HL-60 (cell line): ENCODE data around the gene RIPK3.

Experiments used
- DNase-seq, 2 experiments: peaks; one replicate each; pipeline ENCODE4 v3.0.0-alpha.2; 2010 to 2020; ENCODE audit warnings: low read depth in 1 of 2, low spot score in 1 of 2
- H3K27ac ChIP-seq: fragments of 250-450 bp; sonication (Bioruptor Pico); replicated peaks from 2 replicates; pipeline ENCODE4 v1.5.1; 2020; ENCODE audit warnings: mild to moderate bottlenecking, moderate library complexity
- H3K27me3 ChIP-seq: fragments of 250-450 bp; sonication (Bioruptor Pico); 2 replicates; pipeline ENCODE4 v1.5.1; 2021; ENCODE audit warnings: mild to moderate bottlenecking, moderate library complexity; ENCODE audit not compliant: insufficient read depth, poor library complexity, severe bottlenecking
- H3K4me3 ChIP-seq: replicated peaks from 2 replicates; pipeline ENCODE4 v1.5.1; 2011; ENCODE audit warnings: mild to moderate bottlenecking, control low read depth, low read length; ENCODE audit not compliant: insufficient read depth
- GABPA ChIP-seq: IDR thresholded peaks from 2 replicates; pipeline ENCODE4 v1.6.1; 2012; ENCODE audit warnings: low read depth
- POLR2AphosphoS5 ChIP-seq: IDR thresholded peaks from 2 replicates; pipeline ENCODE4 v1.6.1; 2012; ENCODE audit warnings: low read depth
- TF ChIP-seq, protein P1 (sequence below): IDR thresholded peaks from one replicate; pipeline ENCODE4 v1.5.1; 2011; ENCODE audit warnings: low read length, control low read depth, inconsistent platforms; ENCODE audit not compliant: insufficient read depth
- TF ChIP-seq, protein P2 (sequence below): IDR thresholded peaks from 2 replicates; pipeline ENCODE4 v1.6.1; 2012; ENCODE audit warnings: low read depth; ENCODE audit not compliant: insufficient replicate concordance

Gene RIPK3

GRCh38 chr14:24299255-24300191 is 40.3 kb downstream of the RIPK3 start, which contains the start of the genes DHRS1 and NOP9:
TSS of gene DHRS1 (minus strand) at chr14:24299780. CDS start at chr14:24299106, 674 bp downstream.
TSS of gene NOP9 (plus strand) at chr14:24299850. CDS start at chr14:24299955, 105 bp downstream.
- TF ChIP-seq, protein P1, sequence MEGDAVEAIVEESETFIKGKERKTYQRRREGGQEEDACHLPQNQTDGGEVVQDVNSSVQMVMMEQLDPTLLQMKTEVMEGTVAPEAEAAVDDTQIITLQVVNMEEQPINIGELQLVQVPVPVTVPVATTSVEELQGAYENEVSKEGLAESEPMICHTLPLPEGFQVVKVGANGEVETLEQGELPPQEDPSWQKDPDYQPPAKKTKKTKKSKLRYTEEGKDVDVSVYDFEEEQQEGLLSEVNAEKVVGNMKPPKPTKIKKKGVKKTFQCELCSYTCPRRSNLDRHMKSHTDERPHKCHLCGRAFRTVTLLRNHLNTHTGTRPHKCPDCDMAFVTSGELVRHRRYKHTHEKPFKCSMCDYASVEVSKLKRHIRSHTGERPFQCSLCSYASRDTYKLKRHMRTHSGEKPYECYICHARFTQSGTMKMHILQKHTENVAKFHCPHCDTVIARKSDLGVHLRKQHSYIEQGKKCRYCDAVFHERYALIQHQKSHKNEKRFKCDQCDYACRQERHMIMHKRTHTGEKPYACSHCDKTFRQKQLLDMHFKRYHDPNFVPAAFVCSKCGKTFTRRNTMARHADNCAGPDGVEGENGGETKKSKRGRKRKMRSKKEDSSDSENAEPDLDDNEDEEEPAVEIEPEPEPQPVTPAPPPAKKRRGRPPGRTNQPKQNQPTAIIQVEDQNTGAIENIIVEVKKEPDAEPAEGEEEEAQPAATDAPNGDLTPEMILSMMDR: no peak
- peak; percentile 79 for TF ChIP-seq POLR2AphosphoS5
- TF ChIP-seq, protein P2, sequence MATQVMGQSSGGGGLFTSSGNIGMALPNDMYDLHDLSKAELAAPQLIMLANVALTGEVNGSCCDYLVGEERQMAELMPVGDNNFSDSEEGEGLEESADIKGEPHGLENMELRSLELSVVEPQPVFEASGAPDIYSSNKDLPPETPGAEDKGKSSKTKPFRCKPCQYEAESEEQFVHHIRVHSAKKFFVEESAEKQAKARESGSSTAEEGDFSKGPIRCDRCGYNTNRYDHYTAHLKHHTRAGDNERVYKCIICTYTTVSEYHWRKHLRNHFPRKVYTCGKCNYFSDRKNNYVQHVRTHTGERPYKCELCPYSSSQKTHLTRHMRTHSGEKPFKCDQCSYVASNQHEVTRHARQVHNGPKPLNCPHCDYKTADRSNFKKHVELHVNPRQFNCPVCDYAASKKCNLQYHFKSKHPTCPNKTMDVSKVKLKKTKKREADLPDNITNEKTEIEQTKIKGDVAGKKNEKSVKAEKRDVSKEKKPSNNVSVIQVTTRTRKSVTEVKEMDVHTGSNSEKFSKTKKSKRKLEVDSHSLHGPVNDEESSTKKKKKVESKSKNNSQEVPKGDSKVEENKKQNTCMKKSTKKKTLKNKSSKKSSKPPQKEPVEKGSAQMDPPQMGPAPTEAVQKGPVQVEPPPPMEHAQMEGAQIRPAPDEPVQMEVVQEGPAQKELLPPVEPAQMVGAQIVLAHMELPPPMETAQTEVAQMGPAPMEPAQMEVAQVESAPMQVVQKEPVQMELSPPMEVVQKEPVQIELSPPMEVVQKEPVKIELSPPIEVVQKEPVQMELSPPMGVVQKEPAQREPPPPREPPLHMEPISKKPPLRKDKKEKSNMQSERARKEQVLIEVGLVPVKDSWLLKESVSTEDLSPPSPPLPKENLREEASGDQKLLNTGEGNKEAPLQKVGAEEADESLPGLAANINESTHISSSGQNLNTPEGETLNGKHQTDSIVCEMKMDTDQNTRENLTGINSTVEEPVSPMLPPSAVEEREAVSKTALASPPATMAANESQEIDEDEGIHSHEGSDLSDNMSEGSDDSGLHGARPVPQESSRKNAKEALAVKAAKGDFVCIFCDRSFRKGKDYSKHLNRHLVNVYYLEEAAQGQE: no peak
- peak within 1 kb of the TSS; percentile 75 for H3K27ac ChIP-seq

GRCh38 chr14:24298892-24299254 is 40.9 kb downstream of the RIPK3 start:
- DNase-seq: peak in 1 of 2 experiments; percentile 53
- no peak for TF ChIP-seq POLR2AphosphoS5
- TF ChIP-seq, protein P1: no peak
- TF ChIP-seq, protein P2: no peak
- TF ChIP-seq GABPA: no peak
- Histone ChIP-seq H3K27me3 (no peaks in the 10 kb centered on the region), H3K27ac (peak overlapping the region; percentile 75), H3K4me3 (peak overlapping the region; percentile 97)

More at GRCh38 chr14:24299255-24300191, 40.3 kb downstream of the RIPK3 start, which contains the start of the genes DHRS1 and NOP9:
- DNase-seq: peak; percentile 85 to 89
- Histone ChIP-seq H3K4me3 (peak within 1 kb of the TSS; percentile 97), H3K27me3 (no peaks in the 10 kb centered on the region)

DNA sequence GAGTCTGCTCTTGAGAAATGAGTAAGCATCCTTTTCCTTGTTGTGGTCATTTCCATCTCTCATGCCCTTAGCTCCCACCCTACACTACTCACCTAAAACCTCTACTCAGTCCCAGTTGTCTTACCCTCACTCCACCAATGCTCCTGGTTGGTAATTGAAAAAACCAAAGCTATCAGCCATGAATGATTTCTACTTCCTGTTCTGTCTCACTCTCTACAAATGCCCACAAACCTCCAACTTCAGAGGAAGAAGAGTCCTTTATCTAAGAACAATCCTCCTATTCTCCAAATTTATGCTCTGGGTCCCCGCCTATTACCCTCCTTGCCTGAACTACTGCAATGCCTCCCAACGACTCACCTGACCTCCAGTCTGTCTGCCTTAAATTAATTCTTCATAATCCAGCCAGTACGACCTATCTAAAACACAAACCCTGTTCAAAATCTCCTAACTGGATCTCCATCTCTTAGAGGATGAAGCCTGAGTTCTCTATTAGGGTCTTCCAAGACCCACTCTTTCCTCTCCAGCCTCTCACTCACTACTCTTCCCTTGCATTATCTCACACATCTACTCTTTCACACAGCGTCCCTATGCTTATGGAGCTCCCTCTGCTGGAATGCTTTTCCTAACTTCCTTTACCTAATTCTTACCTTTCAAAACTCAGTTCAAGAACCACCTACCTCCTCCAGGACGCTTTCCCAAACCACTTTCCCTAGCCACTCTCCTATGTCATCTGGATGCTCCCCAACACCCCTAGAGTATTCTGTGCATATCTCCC is 42.4 kb downstream of the RIPK3 start:
- TF ChIP-seq, protein P1: peak; percentile 0
- TF ChIP-seq POLR2AphosphoS5: no peak
- Histone ChIP-seq H3K27ac (peak overlapping the region; percentile 5), H3K4me3 (no peak overlapping the region), H3K27me3 (no peaks in the 10 kb centered on the region)
- DNase-seq: peak in 1 of 2 experiments; percentile 48
